ACC112 (cell line): ENCODE measurements around the gene ANKRD7.

Experiments used
- H2AFZ ChIP-seq: fragments of 200-600 bp; sonication (generic); one replicate; pipeline ENCODE4 v1.6.0; 2017; ENCODE audit warnings: antibody characterized with exemption, low read length; ENCODE audit not compliant: unreplicated experiment
- H3K27ac ChIP-seq: fragments of 200-600 bp; sonication (generic); 2 replicates; pipeline ENCODE4 v1.5.1; 2014; ENCODE audit warnings: low read depth, mild to moderate bottlenecking, antibody characterized with exemption, low read length, moderate library complexity
- H3K27me3 ChIP-seq: fragments of 200-600 bp; sonication (generic); 2 replicates; pipeline ENCODE4 v1.6.1; 2014; ENCODE audit warnings: mild to moderate bottlenecking, antibody characterized with exemption, low read length, moderate library complexity, mixed read lengths; ENCODE audit not compliant: insufficient read depth
- H3K36me3 ChIP-seq: fragments of 200-600 bp; sonication (generic); 2 replicates; pipeline ENCODE4 v1.6.1; 2016; ENCODE audit warnings: mild to moderate bottlenecking, antibody characterized with exemption, low read length, moderate library complexity, mixed read lengths; ENCODE audit not compliant: insufficient read depth
- H3K4me1 ChIP-seq: fragments of 200-600 bp; sonication (generic); one replicate; pipeline ENCODE4 v1.6.1; 2016; ENCODE audit warnings: low read length, mixed read lengths; ENCODE audit not compliant: insufficient read depth, unreplicated experiment, control insufficient read depth
- H3K4me3 ChIP-seq: fragments of 200-600 bp; sonication (generic); 2 replicates; pipeline ENCODE4 v1.5.1; 2014; ENCODE audit warnings: mild to moderate bottlenecking, low read depth, low read length
- H3K79me2 ChIP-seq: fragments of 200-600 bp; sonication (generic); one replicate; pipeline ENCODE4 v1.6.0; 2016; ENCODE audit warnings: low read length; ENCODE audit not compliant: control insufficient read depth, unreplicated experiment, insufficient read depth

Gene ANKRD7

GRCh38 chr7:118286131-118286530 is 61.6 kb downstream of the ANKRD7 start:
- H3K4me3 ChIP-seq, result no peak overlapping the region
- H3K27me3 ChIP-seq, result no peaks in the 10 kb centered on the region
- H3K27ac ChIP-seq, result no peak overlapping the region
- H3K36me3 ChIP-seq, result no peaks in the 10 kb centered on the region
- no peaks in the 10 kb centered on the region for H3K79me2 ChIP-seq
- H2AFZ ChIP-seq, result no peak overlapping the region
- H3K4me1 ChIP-seq, result no peaks in the 10 kb centered on the region

- Histone ChIP-seq H3K36me3 (no peaks in the 10 kb centered on the region), H3K4me1 (no peaks in the 10 kb centered on the region), H3K4me3 (no peak overlapping the region), H2AFZ (no peak overlapping the region), H3K79me2 (no peaks in the 10 kb centered on the region), H3K27me3 (no peaks in the 10 kb centered on the region), H3K27ac (no peak overlapping the region)
These were observed 63.6 kb downstream of the ANKRD7 start for GRCh38 chr7:118288098-118288497.

GRCh38 chr7:118289476-118289875 is 65.0 kb downstream of the ANKRD7 start:
- H2AFZ ChIP-seq, result no peak overlapping the region
- H3K79me2 ChIP-seq, result no peaks in the 10 kb centered on the region
- H3K4me3 ChIP-seq, result no peak overlapping the region
- no peak overlapping the region for H3K27ac ChIP-seq
- no peaks in the 10 kb centered on the region for H3K27me3 ChIP-seq
- H3K4me1 ChIP-seq, result no peaks in the 10 kb centered on the region
- no peaks in the 10 kb centered on the region for H3K36me3 ChIP-seq
